ENCODE results near the gene PPARGC1A.

GRCh38 chr4:23878912-23879732 is 10.7 kb downstream of the PPARGC1A start:
- TF ChIP-seq EP300 (IDR thresholded peaks at IDR 0.05) (no peak), CTCF (IDR thresholded peaks at IDR 0.05) (no peak)

All from ovary (tissue), 3 donors.